ENCODE measurements around the gene HIKESHI.

The HIKESHI gene

GRCh38 chr11:86386746-86387145, 84.7 kb downstream of the HIKESHI start:
- Histone ChIP-seq H3K27ac (ENCODE audit: insufficient read depth, low read length, poor library complexity, severe bottlenecking) (no peak overlapping the region), H3K4me3 (ENCODE audit: insufficient read depth, low read depth, low read length, poor library complexity, severe bottlenecking) (no peak overlapping the region), H3K4me1 (ENCODE audit: control insufficient read depth, insufficient read depth, low read length, poor library complexity, severe bottlenecking) (no peaks in the 10 kb centered on the region), H3K9me3 (ENCODE audit: control insufficient read depth, low read length) (no peaks in the 10 kb centered on the region), H3K27me3 (replicated peaks; ENCODE audit: control insufficient read depth, insufficient read depth, low read length, poor library complexity, severe bottlenecking) (no peaks in the 10 kb centered on the region), H3K36me3 (ENCODE audit: control insufficient read depth, insufficient read depth, low read length) (no peaks in the 10 kb centered on the region)
- DNase-seq, result no peak

- no peak for DNase-seq
- Histone ChIP-seq H3K36me3 (ENCODE audit: control insufficient read depth, insufficient read depth, low read length) (no peaks in the 10 kb centered on the region), H3K9me3 (ENCODE audit: control insufficient read depth, low read length) (no peaks in the 10 kb centered on the region), H3K27me3 (replicated peaks; ENCODE audit: control insufficient read depth, insufficient read depth, low read length, poor library complexity, severe bottlenecking) (no peaks in the 10 kb centered on the region), H3K27ac (ENCODE audit: insufficient read depth, low read length, poor library complexity, severe bottlenecking) (no peak overlapping the region), H3K4me1 (ENCODE audit: control insufficient read depth, insufficient read depth, low read length, poor library complexity, severe bottlenecking) (no peaks in the 10 kb centered on the region), H3K4me3 (ENCODE audit: insufficient read depth, low read depth, low read length, poor library complexity, severe bottlenecking) (no peak overlapping the region)
Measured at GRCh38 chr11:86388198-86388597, 86.2 kb downstream of the HIKESHI start.

GRCh38 chr11:86390487-86390886, 88.4 kb downstream of the HIKESHI start:
- no peaks in the 10 kb centered on the region for H3K36me3 ChIP-seq (ENCODE audit: control insufficient read depth, insufficient read depth, low read length)
- H3K4me3 ChIP-seq (ENCODE audit: insufficient read depth, low read depth, low read length, poor library complexity, severe bottlenecking), result no peak overlapping the region
- H3K9me3 ChIP-seq (ENCODE audit: control insufficient read depth, low read length), result no peaks in the 10 kb centered on the region
- DNase-seq, result no peak
- no peaks in the 10 kb centered on the region for H3K4me1 ChIP-seq (ENCODE audit: control insufficient read depth, insufficient read depth, low read length, poor library complexity, severe bottlenecking)
- H3K27ac ChIP-seq (ENCODE audit: insufficient read depth, low read length, poor library complexity, severe bottlenecking), result no peak overlapping the region
- no peaks in the 10 kb centered on the region for H3K27me3 ChIP-seq (replicated peaks; ENCODE audit: control insufficient read depth, insufficient read depth, low read length, poor library complexity, severe bottlenecking)

GRCh38 chr11:86395061-86395551, 93.1 kb downstream of the HIKESHI start:
- H3K9me3 ChIP-seq (ENCODE audit: control insufficient read depth, low read length), result no peaks in the 10 kb centered on the region
- no peak overlapping the region for H3K27ac ChIP-seq (ENCODE audit: insufficient read depth, low read length, poor library complexity, severe bottlenecking)
- H3K27me3 ChIP-seq (replicated peaks; ENCODE audit: control insufficient read depth, insufficient read depth, low read length, poor library complexity, severe bottlenecking), result no peaks in the 10 kb centered on the region
- H3K36me3 ChIP-seq (ENCODE audit: control insufficient read depth, insufficient read depth, low read length), result no peaks in the 10 kb centered on the region
- DNase-seq, result no peak
- no peaks in the 10 kb centered on the region for H3K4me1 ChIP-seq (ENCODE audit: control insufficient read depth, insufficient read depth, low read length, poor library complexity, severe bottlenecking)
- no peak overlapping the region for H3K4me3 ChIP-seq (ENCODE audit: insufficient read depth, low read depth, low read length, poor library complexity, severe bottlenecking)

All from effector memory CD4-positive, alpha-beta T cell (primary cell).